ENCODE measurements around the gene TAF4B.

TAF4B gene

GRCh38 chr18:26386002-26386401 is 159.8 kb downstream of the TAF4B start:
- DNase-seq, result peak; percentile 73

- DNase-seq, result peak; percentile 53
Observed at GRCh38 chr18:26386441-26386840, 160.2 kb downstream of the TAF4B start.

- no peak for DNase-seq
Observed at GRCh38 chr18:26394047-26394654, 167.9 kb downstream of the TAF4B start.

GRCh38 chr18:26397019-26397418 is 170.8 kb downstream of the TAF4B start:
- DNase-seq, result no peak

- DNase-seq, result no peak
Observed at GRCh38 chr18:26403491-26403890, 177.2 kb downstream of the TAF4B start.

- DNase-seq, result peak; percentile 53
Observed at GRCh38 chr18:26405190-26405801, 179.1 kb downstream of the TAF4B start.

- DNase-seq, result no peak
Observed at GRCh38 chr18:26406324-26406723, 180.1 kb downstream of the TAF4B start.

GRCh38 chr18:26406854-26407517 is 180.7 kb downstream of the TAF4B start:
- no peak for DNase-seq

GRCh38 chr18:26407736-26408601 is 181.7 kb downstream of the TAF4B start:
- DNase-seq, result no peak

- DNase-seq, result no peak
Observed at GRCh38 chr18:26409091-26409490, 182.8 kb downstream of the TAF4B start.

- peak; percentile 74 for DNase-seq
Observed at GRCh38 chr18:26414901-26415440, 188.7 kb downstream of the TAF4B start.

GRCh38 chr18:26415631-26416030 is 189.4 kb downstream of the TAF4B start:
- DNase-seq, result no peak

- DNase-seq, result no peak
Observed at GRCh38 chr18:26416652-26417150, 190.5 kb downstream of the TAF4B start.

GRCh38 chr18:26417190-26417589 is 190.9 kb downstream of the TAF4B start:
- no peak for DNase-seq

GRCh38 chr18:26418225-26418624 is 192.0 kb downstream of the TAF4B start:
- no peak for DNase-seq

- DNase-seq, result peak; percentile 28
Observed at GRCh38 chr18:26419746-26420145, 193.5 kb downstream of the TAF4B start.

GRCh38 chr18:26421503-26421902 is 195.3 kb downstream of the TAF4B start:
- DNase-seq, result no peak

GRCh38 chr18:26421931-26422330 is 195.7 kb downstream of the TAF4B start:
- no peak for DNase-seq

- no peak for DNase-seq
Observed at GRCh38 chr18:26422472-26423162, 196.4 kb downstream of the TAF4B start.

- DNase-seq, result no peak
Observed at GRCh38 chr18:26424428-26425147, 198.3 kb downstream of the TAF4B start.

- DNase-seq, result peak; percentile 38
Observed at GRCh38 chr18:26425148-26425531, 198.9 kb downstream of the TAF4B start.

Data from fibroblast of skin of right quadriceps (primary cell).